ENCODE results near the gene UVSSA. TPM values are rescaled to one million over a fixed set of nuclear protein-coding genes. Genes with fewer than 3 reads are reported as not detected.

UVSSA gene
- total RNA-seq, 1 donor from 2014 or later, result 28.3 TPM

DNA sequence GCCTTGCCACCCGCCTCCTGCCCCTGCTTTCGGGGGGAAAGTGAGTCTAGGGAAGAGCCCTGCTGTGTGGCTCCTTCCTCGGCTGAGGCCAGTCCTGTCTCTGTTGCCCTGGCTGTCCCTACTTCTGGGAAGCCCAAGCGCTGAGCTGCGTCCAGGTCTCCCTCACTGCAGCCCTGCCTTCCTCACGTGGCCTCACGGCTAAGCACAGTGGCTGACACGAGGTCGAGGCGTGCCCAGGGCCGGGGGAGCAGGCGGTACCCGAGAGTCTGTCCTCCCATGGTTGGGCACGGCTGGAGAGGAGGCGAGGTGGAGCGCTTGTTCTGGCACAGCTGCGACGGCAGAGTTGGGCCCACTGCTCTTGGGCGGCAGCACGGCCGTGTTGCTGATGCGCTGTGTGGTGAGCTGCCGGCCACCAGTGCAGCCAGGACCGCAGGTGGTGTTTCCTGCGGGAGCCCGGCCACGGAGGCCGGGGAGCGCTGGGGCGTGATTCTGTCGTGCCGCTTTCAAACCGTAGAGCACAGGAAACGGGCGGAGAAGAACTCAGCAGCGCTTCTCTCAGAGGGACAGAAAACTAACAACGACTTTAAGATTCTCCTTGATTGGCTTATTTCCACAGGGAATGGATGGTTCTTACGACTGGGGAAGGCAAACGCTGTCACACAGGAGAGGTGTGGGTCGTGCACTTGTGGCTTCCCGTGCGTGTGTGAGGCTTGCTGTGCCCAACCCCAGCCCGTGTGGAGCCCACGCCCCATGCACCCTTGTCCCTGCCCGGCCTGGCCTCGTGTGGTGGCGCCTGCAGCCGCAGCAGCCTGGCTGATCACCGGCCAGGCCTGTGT is 36.0 kb upstream of the UVSSA start:
- peak; percentile 69 for DNase-seq

DNA sequence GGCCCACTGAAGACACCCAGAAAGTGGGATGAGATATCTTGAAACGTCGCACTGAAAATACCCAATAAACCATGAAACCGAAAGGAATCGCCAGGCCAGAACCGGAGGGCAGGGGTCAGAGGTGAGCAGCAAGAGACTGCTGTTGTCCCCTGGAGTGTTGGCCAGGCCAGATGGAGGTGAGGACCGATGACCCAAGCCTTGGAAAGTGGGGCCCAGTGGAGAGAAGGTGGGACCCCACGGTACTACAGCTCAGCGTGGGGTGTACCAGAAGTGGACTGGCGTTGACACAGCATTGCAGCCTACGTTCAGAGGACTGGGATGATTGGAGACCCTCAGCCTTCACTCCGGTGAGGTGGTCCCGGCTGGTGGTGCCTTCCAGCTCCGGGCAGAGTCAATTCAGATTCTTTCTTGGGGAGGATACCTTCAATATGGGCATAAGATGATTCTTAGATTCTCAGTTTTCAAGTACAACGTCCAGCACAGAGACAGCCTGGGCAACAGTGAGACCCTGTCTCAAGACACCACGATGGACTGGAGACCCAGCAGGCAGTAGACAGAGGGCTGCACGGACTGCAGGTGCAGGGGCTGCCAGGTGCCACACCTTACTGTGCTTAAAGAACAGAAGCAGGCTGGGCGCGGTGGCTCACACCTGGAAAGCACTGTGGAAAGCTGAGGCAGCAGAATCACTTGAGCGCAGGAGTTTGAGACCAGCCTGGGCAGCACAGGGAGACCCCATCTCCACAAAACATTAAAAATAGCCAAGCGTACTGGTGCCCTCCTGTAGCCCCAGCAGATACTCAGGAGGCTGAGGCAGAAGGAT is 34.0 kb upstream of the UVSSA start:
- Mint-ChIP-seq H3K27me3 (no peaks in the 10 kb centered on the region), H3K9me3 (no peaks in the 10 kb centered on the region), H3K36me3 (ENCODE audit: low read depth) (peaks cover 47% of the 10 kb centered on the region), H3K4me3 (no peak overlapping the region), H3K27ac (no peak overlapping the region), H3K4me1 (peaks cover 45% of the 10 kb centered on the region)
- no peak for DNase-seq
- intact Hi-C loops (cut with micrococcal nuclease), result no loop called here

More for the DNA sequence above, 36.0 kb upstream of the UVSSA start:
- intact Hi-C loops (cut with micrococcal nuclease), result no loop called here
- H3K4me1 Mint-ChIP-seq, result peaks cover 46% of the 10 kb centered on the region
- no peaks in the 10 kb centered on the region for H3K9me3 Mint-ChIP-seq
- peaks cover 43% of the 10 kb centered on the region for H3K36me3 Mint-ChIP-seq (ENCODE audit: low read depth)
- no peak overlapping the region for H3K27ac Mint-ChIP-seq
- H3K27me3 Mint-ChIP-seq, result no peaks in the 10 kb centered on the region
- peak overlapping the region; percentile 61 for H3K4me3 Mint-ChIP-seq

DNA sequence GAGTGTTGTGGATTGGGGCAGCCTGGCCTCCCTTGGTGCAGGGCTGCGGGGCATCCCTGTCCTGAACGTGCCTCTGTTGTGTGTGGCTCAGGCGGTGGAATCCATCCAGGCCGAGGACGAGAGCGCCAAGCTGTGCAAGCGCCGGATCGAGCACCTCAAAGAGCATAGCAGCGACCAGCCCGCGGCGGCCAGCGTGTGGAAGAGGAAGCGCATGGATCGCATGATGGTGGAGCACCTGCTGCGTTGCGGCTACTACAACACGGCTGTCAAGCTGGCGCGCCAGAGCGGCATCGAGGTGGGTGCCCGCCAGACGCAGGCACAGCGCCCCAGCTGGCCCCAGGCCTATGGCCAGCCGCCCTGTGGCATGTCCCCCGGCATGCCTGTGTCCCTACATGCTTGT is 31.7 kb upstream of the UVSSA start:
- peaks cover 28% of the 10 kb centered on the region for H3K4me1 Mint-ChIP-seq
- peaks cover 57% of the 10 kb centered on the region for H3K36me3 Mint-ChIP-seq (ENCODE audit: low read depth)
- H3K9me3 Mint-ChIP-seq, result no peaks in the 10 kb centered on the region
- no peak overlapping the region for H3K27ac Mint-ChIP-seq
- intact Hi-C loops (cut with micrococcal nuclease), result no loop called here
- H3K27me3 Mint-ChIP-seq, result no peaks in the 10 kb centered on the region
- no peak for DNase-seq
- H3K4me3 Mint-ChIP-seq, result no peak overlapping the region

DNA sequence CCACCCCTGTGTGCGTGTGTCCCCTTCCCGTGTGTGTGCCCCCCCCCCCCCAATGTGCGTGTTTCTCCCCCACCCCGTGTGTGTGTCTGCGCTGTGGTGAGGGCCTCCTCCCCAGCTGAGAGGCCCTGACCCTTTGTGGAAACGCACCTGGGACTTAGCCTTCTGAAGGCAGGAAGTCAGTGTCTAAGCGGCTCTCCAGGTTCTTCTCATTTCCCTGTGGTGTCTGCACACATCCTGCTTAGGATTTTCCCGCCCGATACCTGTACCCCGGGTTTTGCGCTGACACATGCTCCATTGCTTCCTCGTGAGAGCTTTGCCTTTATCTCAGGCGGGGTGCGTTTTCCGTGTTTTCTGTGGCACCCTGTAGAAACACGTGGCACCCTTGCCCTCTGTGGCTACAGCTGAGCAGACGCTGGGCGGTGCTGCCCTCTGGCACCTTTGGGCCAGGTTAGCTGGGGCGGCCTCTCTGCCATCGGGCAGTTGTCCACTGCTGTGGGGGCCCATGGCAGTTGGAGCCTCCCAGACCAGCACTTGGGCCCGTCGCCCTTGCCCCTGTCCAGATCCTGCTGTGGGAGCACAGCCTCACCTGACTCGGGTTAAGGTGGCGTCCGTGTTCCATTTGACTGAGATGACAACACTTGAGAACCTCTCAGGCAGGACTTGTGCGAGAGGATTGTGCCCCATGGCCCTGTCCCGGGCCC is 31.0 kb upstream of the UVSSA start:
- Mint-ChIP-seq H3K36me3 (ENCODE audit: low read depth) (peaks cover 60% of the 10 kb centered on the region), H3K27ac (peak overlapping the region; percentile 77), H3K27me3 (no peaks in the 10 kb centered on the region), H3K9me3 (no peaks in the 10 kb centered on the region), H3K4me1 (peaks cover 25% of the 10 kb centered on the region), H3K4me3 (peak overlapping the region; percentile 54)
- intact Hi-C loops (cut with micrococcal nuclease), result no loop called here
- DNase-seq, result peak; percentile 65

DNA sequence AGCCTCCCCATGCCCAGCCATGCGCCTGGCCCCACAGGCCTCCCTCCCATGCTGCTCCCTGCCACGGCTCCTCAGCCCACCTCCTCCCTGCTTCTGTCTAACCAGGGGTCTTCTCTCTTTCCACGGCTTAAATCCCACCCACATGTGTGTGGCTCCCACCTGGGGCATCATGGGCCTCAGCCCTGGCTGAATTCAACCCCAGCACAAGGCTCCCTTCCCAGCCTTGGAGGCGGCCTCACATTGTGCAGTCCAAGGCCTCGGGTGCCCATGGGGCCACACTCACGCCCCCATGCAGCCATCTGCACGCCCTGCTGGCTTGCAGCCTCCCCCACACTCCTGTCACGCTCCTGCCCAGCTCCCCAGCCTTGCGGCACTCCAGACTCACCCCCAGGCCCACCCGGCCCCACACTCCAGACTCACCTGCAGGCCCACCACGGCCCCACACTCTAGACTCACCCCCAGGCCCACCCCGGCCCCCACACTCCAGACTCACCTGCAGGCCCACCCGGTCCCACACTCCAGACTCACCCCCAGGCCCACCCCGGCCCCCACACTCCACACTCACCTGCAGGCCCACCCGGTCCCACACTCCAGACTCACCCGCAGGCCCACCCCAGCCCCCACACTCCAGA is 30.4 kb upstream of the UVSSA start:
- Mint-ChIP-seq H3K9me3 (no peaks in the 10 kb centered on the region), H3K4me1 (peaks cover 18% of the 10 kb centered on the region), H3K27me3 (no peaks in the 10 kb centered on the region), H3K36me3 (ENCODE audit: low read depth) (peaks cover 64% of the 10 kb centered on the region), H3K4me3 (no peak overlapping the region), H3K27ac (no peak overlapping the region)
- DNase-seq, result no peak
- intact Hi-C loops (cut with micrococcal nuclease), result no loop called here

DNA sequence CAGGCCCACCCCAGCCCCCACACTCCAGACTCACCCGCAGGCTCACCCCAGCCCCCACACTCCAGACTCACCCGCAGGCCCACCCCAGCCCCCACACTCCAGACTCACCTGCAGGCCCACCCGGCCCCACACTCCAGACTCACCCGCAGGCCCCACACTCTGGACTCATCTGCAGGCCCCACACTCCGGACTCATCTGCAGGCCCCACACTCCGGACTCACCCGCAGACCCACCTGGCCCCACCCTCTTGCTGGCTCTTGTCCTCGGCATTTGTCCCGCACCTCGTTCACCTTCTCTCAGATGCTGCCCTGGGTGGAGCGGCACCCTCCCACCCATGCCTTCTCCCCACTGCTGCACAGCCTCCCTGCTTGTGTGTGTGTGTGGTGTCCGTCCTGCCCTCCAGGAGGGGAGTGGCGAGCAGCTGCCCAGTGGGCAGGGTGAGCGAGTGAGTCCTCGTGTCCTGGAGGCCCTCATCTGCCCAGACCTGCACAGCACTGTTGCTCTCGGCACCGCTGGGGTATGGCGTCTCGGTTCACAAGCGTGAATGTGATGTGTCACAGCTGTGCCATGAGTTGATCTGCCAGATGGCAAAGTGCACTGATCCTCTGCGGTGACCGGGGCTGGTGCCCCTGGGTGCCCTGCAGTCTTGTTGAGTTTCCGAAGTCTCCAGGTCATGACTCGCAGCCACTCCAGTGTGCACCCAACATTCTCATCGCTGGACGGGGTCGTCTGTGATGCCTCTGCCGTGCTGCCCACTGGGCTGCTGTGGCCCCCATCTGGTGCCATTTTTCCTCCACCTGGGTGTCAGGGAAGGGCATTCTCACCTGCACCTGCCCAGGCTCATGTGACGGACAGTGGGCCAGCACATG is 29.6 kb upstream of the UVSSA start:
- intact Hi-C loops (cut with micrococcal nuclease), result no loop called here
- Mint-ChIP-seq H3K27ac (peak overlapping the region; percentile 11), H3K9me3 (no peaks in the 10 kb centered on the region), H3K4me3 (no peak overlapping the region), H3K27me3 (no peaks in the 10 kb centered on the region), H3K36me3 (ENCODE audit: low read depth) (peaks cover 64% of the 10 kb centered on the region), H3K4me1 (peaks cover 17% of the 10 kb centered on the region)
- no peak for DNase-seq

DNA sequence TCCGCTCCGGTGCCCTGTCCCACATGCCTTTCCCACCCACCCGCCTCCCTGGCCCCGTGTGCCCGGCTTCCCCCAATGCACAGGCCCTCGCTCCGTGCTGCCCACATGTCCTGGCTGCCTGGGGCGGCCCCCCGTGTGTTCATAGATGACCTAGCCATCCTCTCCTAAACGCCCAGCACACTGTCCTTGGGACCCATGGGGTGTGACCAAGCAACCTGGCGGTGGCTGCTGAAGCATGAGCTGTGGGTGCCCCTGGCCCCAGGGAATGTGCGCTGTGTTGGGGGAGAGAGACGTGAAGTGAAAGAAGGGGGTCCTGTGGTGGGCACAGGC is 29.0 kb upstream of the UVSSA start:
- Mint-ChIP-seq H3K27ac (no peak overlapping the region), H3K27me3 (no peaks in the 10 kb centered on the region), H3K9me3 (no peaks in the 10 kb centered on the region), H3K4me3 (no peak overlapping the region), H3K4me1 (peaks cover 17% of the 10 kb centered on the region), H3K36me3 (ENCODE audit: low read depth) (peaks cover 58% of the 10 kb centered on the region)
- DNase-seq, result no peak
- intact Hi-C loops (cut with micrococcal nuclease), result no loop called here

DNA sequence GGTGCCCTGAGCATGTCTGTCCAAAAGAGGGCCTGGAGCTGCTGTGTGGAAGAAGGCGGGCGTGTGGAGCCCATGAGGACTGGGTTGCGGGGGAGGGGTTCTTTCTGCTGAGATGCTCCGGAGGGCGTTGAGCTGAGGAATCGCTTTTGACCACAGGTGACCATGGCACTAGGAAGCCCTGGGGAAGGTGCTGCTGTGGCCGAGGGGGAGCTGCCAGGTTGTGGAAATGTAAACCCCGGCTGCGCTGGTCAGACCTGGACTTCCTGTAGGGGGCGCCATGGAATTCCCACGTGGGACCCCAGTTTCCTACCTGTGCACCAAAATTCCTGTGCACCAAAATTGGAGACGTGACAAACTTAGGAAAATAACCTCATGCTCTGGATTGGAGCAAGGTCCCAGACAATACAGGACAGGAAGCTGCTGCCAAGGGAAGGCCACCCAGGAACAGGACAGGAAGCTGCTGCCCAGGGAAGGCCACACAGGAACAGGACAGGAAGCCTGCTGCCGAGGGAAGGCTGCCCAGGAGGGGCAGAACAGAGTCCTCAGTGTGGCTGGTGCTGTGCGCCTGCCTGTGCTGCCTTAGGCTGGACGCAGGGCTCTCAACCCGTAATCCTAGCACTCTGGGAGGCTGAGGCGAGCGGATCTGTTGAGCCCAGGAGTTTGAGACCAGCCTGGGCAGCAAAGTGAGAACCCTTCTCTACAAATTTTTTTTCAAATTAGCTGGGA is 28.4 kb upstream of the UVSSA start:
- DNase-seq, result no peak
- no peak overlapping the region for H3K27ac Mint-ChIP-seq
- H3K27me3 Mint-ChIP-seq, result no peaks in the 10 kb centered on the region
- peaks cover 17% of the 10 kb centered on the region for H3K4me1 Mint-ChIP-seq
- peaks cover 51% of the 10 kb centered on the region for H3K36me3 Mint-ChIP-seq (ENCODE audit: low read depth)
- no peak overlapping the region for H3K4me3 Mint-ChIP-seq
- no peaks in the 10 kb centered on the region for H3K9me3 Mint-ChIP-seq
- intact Hi-C loops (cut with micrococcal nuclease), result no loop called here

DNA sequence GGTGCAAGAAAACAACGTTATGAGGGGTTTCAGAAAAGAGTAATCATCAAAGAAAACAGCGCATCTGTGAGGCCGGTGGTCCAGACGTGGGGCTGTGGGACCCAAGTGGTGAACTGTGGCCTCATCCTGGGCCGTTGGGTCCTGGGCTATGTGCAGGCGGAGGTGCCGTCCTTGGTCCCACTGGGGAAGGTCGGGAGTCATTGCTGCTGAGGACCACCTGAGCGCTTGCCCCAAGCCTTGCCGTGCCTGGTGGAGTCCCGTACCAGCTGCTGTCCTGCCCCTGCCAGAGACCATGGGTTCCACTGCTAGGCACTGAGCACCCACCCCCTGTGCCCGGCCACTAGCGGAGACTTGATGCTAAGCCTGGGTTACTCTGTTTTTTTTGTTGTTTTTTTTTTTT is 25.5 kb upstream of the UVSSA start:
- Mint-ChIP-seq H3K36me3 (ENCODE audit: low read depth) (peaks cover 36% of the 10 kb centered on the region), H3K27ac (no peak overlapping the region), H3K4me1 (peaks cover 5% of the 10 kb centered on the region), H3K4me3 (no peak overlapping the region), H3K9me3 (no peaks in the 10 kb centered on the region), H3K27me3 (no peaks in the 10 kb centered on the region)
- no peak for DNase-seq
- intact Hi-C loops (cut with micrococcal nuclease), result no loop called here

DNA sequence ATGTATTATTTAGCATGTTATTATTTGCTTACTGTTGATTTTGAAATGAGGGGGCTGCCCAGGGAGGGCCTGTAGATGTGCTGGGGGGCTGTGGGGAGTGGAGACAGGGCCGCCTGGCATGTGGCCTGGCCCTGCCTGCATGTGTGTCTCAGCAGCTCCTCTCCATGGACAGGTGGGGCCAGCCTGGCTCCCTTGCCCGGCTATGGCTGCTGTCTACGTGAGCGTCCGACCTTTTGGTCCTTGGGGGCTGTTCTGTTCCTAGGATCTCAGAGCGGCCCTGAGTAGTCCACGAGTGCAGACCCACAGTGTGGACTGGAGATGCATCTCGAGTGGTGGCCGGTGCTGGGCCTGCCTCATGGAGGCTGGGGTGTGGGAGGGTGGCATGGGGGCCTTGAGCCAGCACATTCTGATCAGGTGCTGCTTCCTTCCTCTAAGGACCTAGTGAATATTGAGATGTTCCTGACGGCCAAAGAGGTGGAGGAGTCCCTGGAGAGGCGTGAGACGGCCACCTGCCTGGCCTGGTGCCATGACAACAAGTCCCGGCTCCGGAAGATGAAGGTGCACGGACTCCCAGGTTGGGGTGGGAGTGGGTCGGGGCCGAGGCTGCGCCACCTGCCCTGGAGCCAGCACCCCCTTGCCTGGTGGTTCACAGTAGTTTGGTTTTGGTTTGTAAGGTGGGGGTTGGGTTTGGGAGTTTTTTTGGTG is 24.9 kb upstream of the UVSSA start:
- H3K4me3 Mint-ChIP-seq, result no peak overlapping the region
- H3K4me1 Mint-ChIP-seq, result peaks cover 4% of the 10 kb centered on the region
- no peaks in the 10 kb centered on the region for H3K27me3 Mint-ChIP-seq
- H3K9me3 Mint-ChIP-seq, result no peaks in the 10 kb centered on the region
- peaks cover 34% of the 10 kb centered on the region for H3K36me3 Mint-ChIP-seq (ENCODE audit: low read depth)
- DNase-seq, result no peak
- intact Hi-C loops (cut with micrococcal nuclease), result no loop called here
- H3K27ac Mint-ChIP-seq, result no peak overlapping the region

DNA sequence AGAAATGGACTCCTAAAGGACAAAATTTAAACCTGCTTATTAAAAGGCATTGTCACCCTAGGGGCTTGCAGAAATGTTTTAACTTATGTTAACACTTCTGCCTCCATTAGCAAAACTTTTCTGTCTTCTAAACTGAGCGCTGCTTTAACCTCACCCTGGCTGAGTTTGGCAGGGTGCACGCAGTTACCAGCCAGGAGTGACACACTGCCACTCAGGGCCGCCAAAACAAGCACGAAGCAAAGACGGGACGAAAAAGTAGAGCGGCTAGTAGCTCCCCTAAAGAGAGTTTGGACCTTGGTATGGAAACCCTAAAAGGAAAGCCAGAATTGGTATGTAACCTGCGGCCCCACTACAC is 23.8 kb upstream of the UVSSA start:
- H3K4me1 Mint-ChIP-seq, result peaks cover under 1% of the 10 kb centered on the region
- peaks cover 24% of the 10 kb centered on the region for H3K36me3 Mint-ChIP-seq (ENCODE audit: low read depth)
- no peaks in the 10 kb centered on the region for H3K9me3 Mint-ChIP-seq
- no peak overlapping the region for H3K27ac Mint-ChIP-seq
- DNase-seq, result no peak
- intact Hi-C loops (cut with micrococcal nuclease), result no loop called here
- no peaks in the 10 kb centered on the region for H3K27me3 Mint-ChIP-seq
- no peak overlapping the region for H3K4me3 Mint-ChIP-seq
